Keratinocyte (primary cell): ENCODE data around the gene TMEM218. TPM values are rescaled to one million over a fixed set of nuclear protein-coding genes. Genes with fewer than 3 reads are reported as not detected.
A peak's percentile ranks its signal among the peaks of the same experiment; 100 is the strongest.

Source experiments
- DNase-seq: peaks from one replicate; pipeline ENCODE4 v3.0.0-alpha.2; 2011; ENCODE audit warnings: low read depth, missing footprints, low spot score
- FAIRE-seq: peaks from 2 replicates; lab custom pipeline; 2011; peaks lifted over from hg19 to GRCh38; lab: Jason Lieb, UNC
- H2AFZ ChIP-seq: 2 replicates; pipeline ENCODE4 v1.6.0; 2012; ENCODE audit warnings: low read length, control low read depth, inconsistent platforms; ENCODE audit not compliant: control insufficient read depth
- H3K27ac ChIP-seq: 2 replicates; pipeline ENCODE4 v1.5.1; 2011; ENCODE audit warnings: low read length; ENCODE audit not compliant: control insufficient read depth, insufficient read depth
- H3K27me3 ChIP-seq: 3 replicates; pipeline ENCODE4 v1.6.0; 2011; ENCODE audit warnings: low read length; ENCODE audit not compliant: control insufficient read depth, insufficient read depth; ENCODE audit errors: extremely low read depth
- H3K36me3 ChIP-seq, 2 experiments: 2 replicates in 1 of 2; 3 replicates in 1 of 2; pipeline ENCODE4 v1.5.1; 2011; ENCODE audit warnings: low read length in 2 of 2, mild to moderate bottlenecking in 1 of 2; ENCODE audit not compliant: control insufficient read depth in 2 of 2, insufficient read depth in 2 of 2; ENCODE audit errors: extremely low read depth in 1 of 2
- H3K4me1 ChIP-seq: 3 replicates; pipeline ENCODE4 v1.5.1; 2011; ENCODE audit warnings: low read length; ENCODE audit not compliant: control insufficient read depth, insufficient read depth; ENCODE audit errors: extremely low read depth
- H3K4me2 ChIP-seq: 3 replicates; pipeline ENCODE4 v1.6.0; 2011; ENCODE audit warnings: low read depth, low read length; ENCODE audit not compliant: control insufficient read depth, insufficient read depth; ENCODE audit errors: extremely low read depth
- H3K4me3 ChIP-seq, 3 experiments: fragments of 200-600 bp in 1 of 3; sonication (generic) in 1 of 3; 2 replicates in 2 of 3; 3 replicates in 1 of 3; pipeline ENCODE4 v1.5.1; 2011 to 2016; ENCODE audit warnings: low read length in 3 of 3, mild to moderate bottlenecking in 3 of 3, control low read depth in 2 of 3, inconsistent platforms in 1 of 3, low read depth in 1 of 3, mixed read lengths in 1 of 3, mixed run types in 1 of 3, moderate library complexity in 1 of 3; ENCODE audit not compliant: control insufficient read depth in 2 of 3, insufficient read depth in 2 of 3; ENCODE audit errors: extremely low read depth in 1 of 3
- H3K79me2 ChIP-seq: 2 replicates; pipeline ENCODE4 v1.6.0; 2012; ENCODE audit warnings: low read length; ENCODE audit not compliant: control insufficient read depth, insufficient read depth
- H3K9ac ChIP-seq: 3 replicates; pipeline ENCODE4 v1.6.0; 2011; ENCODE audit warnings: low read length; ENCODE audit not compliant: control insufficient read depth, insufficient read depth; ENCODE audit errors: extremely low read depth
- H3K9me1 ChIP-seq: 3 replicates; pipeline ENCODE4 v1.6.0; 2011; ENCODE audit warnings: low read length; ENCODE audit not compliant: control insufficient read depth, insufficient read depth; ENCODE audit errors: extremely low read depth
- H3K9me3 ChIP-seq: 2 replicates; pipeline ENCODE4 v1.5.1; 2012; ENCODE audit warnings: low read depth, low read length; ENCODE audit not compliant: control insufficient read depth
- H4K20me1 ChIP-seq: 3 replicates; pipeline ENCODE4 v1.6.0; 2011; ENCODE audit warnings: low read length; ENCODE audit not compliant: control insufficient read depth, insufficient read depth; ENCODE audit errors: extremely low read depth
- CTCF ChIP-seq, 3 experiments: IDR thresholded peaks in 1 of 3; conservative IDR thresholded peaks in 1 of 3; optimal IDR thresholded peaks in 1 of 3; 2 replicates in 2 of 3; 3 replicates in 1 of 3; pipeline versions ENCODE3 to v1.5.1; 2011; ENCODE audit warnings: low read length in 3 of 3, mild to moderate bottlenecking in 3 of 3, moderate library complexity in 2 of 3, control low read depth in 1 of 3, inconsistent platforms in 1 of 3; ENCODE audit not compliant: insufficient read depth in 2 of 3; ENCODE audit errors: extremely low read depth in 1 of 3
- EZH2 ChIP-seq: IDR thresholded peaks from one replicate; pipeline ENCODE4 v1.6.1; 2012; ENCODE audit warnings: inconsistent platforms, mild to moderate bottlenecking, low read length, moderate library complexity
- dilution Hi-C: fragments of 300-500 bp; cut with MboI; formaldehyde crosslinking; loops from one replicate; pipeline ENCODE4 v1.7.0; 2020; ENCODE audit warnings: low sequenced_read_pairs; ENCODE audit not compliant: extremely low pct_ligation_motif_present
- polyA plus RNA-seq, 5 experiments: library from polyadenylated mRNA; depleted of rRNA in 3 of 5; stranded (reverse) in 3 of 5; stranded (forward) in 1 of 5; unstranded in 1 of 5; fragments of >200 nt; gene quantifications; 1 replicate in 1 of 5; 2 replicates in 3 of 5; 3 replicates in 1 of 5; pipeline versions ENCODE4 v1.2.1 to v1.2.3, GENCODE V29; 2011 to 2012; ENCODE audit warnings: missing spikeins in 2 of 5, low read depth in 1 of 5, low replicate concordance in 1 of 5

The TMEM218 gene
- polyA plus RNA-seq, 1 donor (not counting 4 experiments of a cell fraction or from before 2014, with no cell fraction given): 34.2 TPM

GRCh38 chr11:125064070-125064469 is 47.4 kb downstream of the TMEM218 start:
- H3K4me1 ChIP-seq: peaks cover 10% of the 10 kb centered on the region
- no peaks in the 10 kb centered on the region for H4K20me1 ChIP-seq
- TF ChIP-seq CTCF (optimal IDR thresholded peaks at IDR 0.05 in 1 of 3, IDR thresholded peaks at IDR 0.05 in 1 of 3, conservative IDR thresholded peaks at IDR 0.05 in 1 of 3; ENCODE audit: extremely low read depth in 1 of 3, insufficient read depth in 2 of 3, low read length in 3 of 3) (no peak), EZH2 (no peak)
- no peaks in the 10 kb centered on the region for H3K27me3 ChIP-seq
- no peaks in the 10 kb centered on the region for H3K36me3 ChIP-seq
- dilution Hi-C loops: no loop called here
- no peak overlapping the region for H3K27ac ChIP-seq
- H3K4me3 ChIP-seq: peak overlapping the region; percentile 54 to 82 (median 71)
- no peak for DNase-seq
- H3K79me2 ChIP-seq: peaks cover 2% of the 10 kb centered on the region
- no peak overlapping the region for H2AFZ ChIP-seq
- H3K9me3 ChIP-seq: no peaks in the 10 kb centered on the region
- FAIRE-seq: no peak
- peak overlapping the region; percentile 77 for H3K9ac ChIP-seq
- H3K9me1 ChIP-seq: no peaks in the 10 kb centered on the region
- H3K4me2 ChIP-seq: peak overlapping the region; percentile 88

GRCh38 chr11:125063429-125064043 is 47.9 kb downstream of the TMEM218 start:
- Histone ChIP-seq H3K9me1 (no peaks in the 10 kb centered on the region), H3K4me1 (peaks cover 10% of the 10 kb centered on the region), H3K4me3 (peak overlapping the region; percentile 54 to 82 (median 71)), H3K36me3 (no peaks in the 10 kb centered on the region), H4K20me1 (no peaks in the 10 kb centered on the region), H3K9me3 (no peaks in the 10 kb centered on the region), H2AFZ (peak overlapping the region; percentile 85), H3K27ac (peak overlapping the region; percentile 58), H3K27me3 (no peaks in the 10 kb centered on the region), H3K4me2 (peak overlapping the region; percentile 88), H3K9ac (peak overlapping the region; percentile 77), H3K79me2 (peaks cover 2% of the 10 kb centered on the region)
- TF ChIP-seq EZH2 (no peak), CTCF (optimal IDR thresholded peaks at IDR 0.05 in 1 of 3, IDR thresholded peaks at IDR 0.05 in 1 of 3, conservative IDR thresholded peaks at IDR 0.05 in 1 of 3; ENCODE audit: extremely low read depth in 1 of 3, insufficient read depth in 2 of 3, low read length in 3 of 3) (no peak)
- FAIRE-seq (no peak), DNase-seq (no peak)
- dilution Hi-C loops: no loop called here
